Measurements from ENCODE around the gene WDR59. TPM values are rescaled to one million over a fixed set of nuclear protein-coding genes. Genes with fewer than 3 reads are reported as not detected.

Gene WDR59
- total and polyA plus RNA-seq, 2 donors (not counting 3 experiments of a cell fraction or from before 2014, with no cell fraction given) = 51.1 to 60.0 TPM

Other genes with a start within 250 kb of the WDR59 start
- not detected in 2 replicates for gene FA2H, start 210.3 kb downstream of the WDR59 start, total RNA-seq
- gene FA2H, start 210.3 kb downstream of the WDR59 start, polyA plus RNA-seq = not detected in 2 replicates
- 33.2 and 34.9 TPM in 2 replicates for gene ZNRF1, start 13.9 kb upstream of the WDR59 start, total RNA-seq
- gene ZNRF1, start 13.9 kb upstream of the WDR59 start, polyA plus RNA-seq = 23.7 and 25.7 TPM in 2 replicates
- gene LDHD, start 131.7 kb upstream of the WDR59 start, total RNA-seq = not detected in 2 replicates
- 0.41 and 0.54 TPM in 2 replicates for gene LDHD, start 131.7 kb upstream of the WDR59 start, polyA plus RNA-seq
- gene ZFP1, start 163.4 kb upstream of the WDR59 start, total RNA-seq = 9.8 and 13.9 TPM in 2 replicates
- 2.3 and 2.8 TPM in 2 replicates for gene ZFP1, start 163.4 kb upstream of the WDR59 start, polyA plus RNA-seq
- gene CTRB2, start 222.0 kb upstream of the WDR59 start, total RNA-seq = not detected in 2 replicates
- not detected in 2 replicates for gene CTRB2, start 222.0 kb upstream of the WDR59 start, polyA plus RNA-seq
- not detected in 2 replicates for gene CTRB1, start 233.9 kb upstream of the WDR59 start, total RNA-seq
- not detected in 2 replicates for gene CTRB1, start 233.9 kb upstream of the WDR59 start, polyA plus RNA-seq